Thoracic aorta (tissue), 2 donors: ENCODE data around the gene MMP24OS. TPM values are rescaled to one million over a fixed set of nuclear protein-coding genes. Genes with fewer than 3 reads are reported as not detected.

Source experiments
- ATAC-seq: fragments of 150-250 bp; one replicate; pipeline ENCODE4 v1.8.0; 2017; ENCODE audit warnings: low read depth; ENCODE audit not compliant: insufficient number of reproducible peaks, low FRiP score
- DNase-seq: peaks from one replicate; pipeline ENCODE4 v3.0.0-alpha.2; 2020; ENCODE audit warnings: low spot score
- H3K27ac ChIP-seq, 2 donors: fragments of 200-600 bp; sonication (generic); 1 replicate in 1 of 2; 2 replicates in 1 of 2; pipeline ENCODE4 v1.5.1; 2016; ENCODE audit warnings: mild to moderate bottlenecking in 2 of 2, moderate library complexity in 2 of 2
- H3K27me3 ChIP-seq: fragments of 200-600 bp; sonication (generic); replicated peaks from 2 replicates; pipeline ENCODE4 v1.6.0; 2016; ENCODE audit warnings: mild to moderate bottlenecking; ENCODE audit not compliant: insufficient read depth
- H3K36me3 ChIP-seq: fragments of 200-600 bp; sonication (generic); one replicate; pipeline ENCODE4 v1.5.1; 2016
- H3K4me1 ChIP-seq, 2 donors: fragments of 200-600 bp; sonication (generic); 1 replicate in 1 of 2; 2 replicates in 1 of 2; pipeline versions ENCODE4 v1.5.1 to v1.6.0; 2016; ENCODE audit warnings: low read depth in 2 of 2, mild to moderate bottlenecking in 1 of 2; ENCODE audit not compliant: control insufficient read depth in 1 of 2
- H3K4me3 ChIP-seq: fragments of 200-600 bp; sonication (generic); 2 replicates; pipeline ENCODE4 v1.5.1; 2016; ENCODE audit warnings: mild to moderate bottlenecking
- H3K9me3 ChIP-seq: fragments of 200-600 bp; sonication (generic); 2 replicates; pipeline ENCODE4 v1.5.1; 2016
- CTCF ChIP-seq: fragments of 200-600 bp; sonication (generic); IDR thresholded peaks from one replicate; pipeline ENCODE4 v1.5.1; 2019; ENCODE audit warnings: antibody characterized with exemption
- total RNA-seq, 2 donors: library from RNA; depleted of rRNA; stranded (reverse); fragments of >200 nt; gene quantifications; one replicate each; pipeline versions ENCODE4 v1.1.0 to v1.2.3, GENCODE V29; 2016

The MMP24OS gene
- total RNA-seq, 2 donors from 2014 or later = 38.1 to 38.3 TPM

DNA sequence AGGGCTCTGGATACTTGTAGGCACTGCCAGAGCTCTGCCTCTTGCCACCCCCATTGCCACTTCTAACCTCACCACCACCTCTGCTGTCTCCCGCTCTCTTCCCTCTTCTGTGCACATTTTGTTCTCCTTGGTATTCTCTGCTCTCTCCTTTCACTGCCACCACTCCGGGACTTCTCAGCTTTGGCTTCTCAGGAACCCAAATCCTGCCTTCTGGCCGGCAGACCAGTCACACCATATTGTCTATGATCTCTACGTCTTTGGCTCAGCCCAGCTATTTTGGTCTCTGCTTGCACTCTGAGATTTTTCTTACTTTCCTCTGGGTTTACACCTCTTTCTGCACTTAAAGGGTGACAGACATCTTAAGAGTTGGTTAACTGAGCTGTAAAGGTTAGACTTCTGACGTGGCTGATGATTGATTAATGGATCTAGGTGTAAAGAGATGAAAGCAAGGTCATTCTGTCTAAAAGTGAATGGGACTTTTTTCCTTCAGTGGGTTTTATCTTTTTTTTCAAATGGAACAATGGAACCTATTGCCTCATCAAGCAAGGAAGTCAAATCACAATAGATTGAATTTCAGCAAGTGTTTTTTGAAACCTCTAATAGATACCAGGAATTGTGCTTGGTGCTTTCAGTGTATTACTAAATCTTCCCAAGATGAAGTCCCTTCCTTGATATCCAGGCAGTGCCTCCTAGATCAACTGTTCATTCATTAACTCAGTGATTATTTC, 37.7 kb downstream of the MMP24OS start:
- ATAC-seq = no peak
- no peak overlapping the region for H3K27ac ChIP-seq
- TF ChIP-seq CTCF = no peak

GRCh38 chr20:35238735-35239134, 39.2 kb downstream of the MMP24OS start:
- no peaks in the 10 kb centered on the region for H3K9me3 ChIP-seq
- no peak for DNase-seq
- no peaks in the 10 kb centered on the region for H3K4me1 ChIP-seq
- H3K27ac ChIP-seq = no peak overlapping the region
- no peaks in the 10 kb centered on the region for H3K36me3 ChIP-seq
- no peak for TF ChIP-seq CTCF
- H3K27me3 ChIP-seq = no peaks in the 10 kb centered on the region
- ATAC-seq = no peak
- no peak overlapping the region for H3K4me3 ChIP-seq

More for the DNA sequence above, 37.7 kb downstream of the MMP24OS start:
- no peak overlapping the region for H3K4me3 ChIP-seq
- no peaks in the 10 kb centered on the region for H3K27me3 ChIP-seq
- DNase-seq = no peak
- H3K36me3 ChIP-seq = no peaks in the 10 kb centered on the region
- H3K4me1 ChIP-seq = no peaks in the 10 kb centered on the region
- no peaks in the 10 kb centered on the region for H3K9me3 ChIP-seq

DNA sequence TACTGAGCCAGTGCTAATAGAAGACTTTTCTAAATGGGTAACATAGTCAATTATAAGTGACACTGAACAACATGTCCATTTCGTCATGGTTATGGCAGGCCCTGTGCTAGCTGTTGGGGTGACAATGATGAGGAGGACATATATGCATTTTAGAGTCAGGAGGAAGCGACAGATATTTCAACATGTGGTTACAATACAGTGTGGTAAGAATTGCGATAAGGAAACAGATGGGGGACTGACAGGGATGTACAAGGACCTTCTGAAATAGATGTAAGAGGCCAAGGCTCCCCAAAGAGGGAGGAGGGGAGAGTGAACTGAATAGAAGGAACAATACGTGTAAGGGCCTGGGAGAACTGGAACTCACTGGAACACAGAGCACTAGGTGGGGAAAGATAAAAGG, 39.8 kb downstream of the MMP24OS start:
- no peak for TF ChIP-seq CTCF
- no peak overlapping the region for H3K4me3 ChIP-seq
- ATAC-seq = no peak

DNA sequence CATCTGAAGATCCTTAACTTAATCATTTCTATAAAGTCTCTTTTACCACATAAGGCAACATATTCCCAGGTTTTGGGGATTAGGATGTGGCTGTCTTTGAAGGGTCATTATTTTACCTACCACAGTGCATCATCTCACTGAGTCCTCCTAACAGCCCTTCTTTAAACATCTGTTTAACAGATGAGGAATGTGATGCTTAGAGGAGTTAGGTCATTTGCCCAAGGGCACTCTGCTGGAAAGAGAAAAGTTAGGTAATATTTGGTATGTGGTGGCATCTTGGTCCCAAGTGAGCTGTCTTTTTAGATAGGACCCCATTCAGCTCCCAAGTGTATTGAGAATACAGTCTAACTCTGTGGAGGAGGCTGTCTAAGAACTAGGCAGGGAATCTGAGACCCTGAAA, 40.4 kb downstream of the MMP24OS start:
- no peak for ATAC-seq
- TF ChIP-seq CTCF = no peak
- Histone ChIP-seq H3K4me1 (no peaks in the 10 kb centered on the region), H3K36me3 (no peaks in the 10 kb centered on the region), H3K4me3 (no peak overlapping the region), H3K27me3 (no peaks in the 10 kb centered on the region), H3K27ac (no peak overlapping the region), H3K9me3 (no peaks in the 10 kb centered on the region)
- DNase-seq = no peak

More for the DNA sequence above, 39.8 kb downstream of the MMP24OS start:
- Histone ChIP-seq H3K27ac (no peak overlapping the region), H3K36me3 (no peaks in the 10 kb centered on the region), H3K27me3 (no peaks in the 10 kb centered on the region), H3K9me3 (no peaks in the 10 kb centered on the region), H3K4me1 (no peaks in the 10 kb centered on the region)
- DNase-seq = no peak

DNA sequence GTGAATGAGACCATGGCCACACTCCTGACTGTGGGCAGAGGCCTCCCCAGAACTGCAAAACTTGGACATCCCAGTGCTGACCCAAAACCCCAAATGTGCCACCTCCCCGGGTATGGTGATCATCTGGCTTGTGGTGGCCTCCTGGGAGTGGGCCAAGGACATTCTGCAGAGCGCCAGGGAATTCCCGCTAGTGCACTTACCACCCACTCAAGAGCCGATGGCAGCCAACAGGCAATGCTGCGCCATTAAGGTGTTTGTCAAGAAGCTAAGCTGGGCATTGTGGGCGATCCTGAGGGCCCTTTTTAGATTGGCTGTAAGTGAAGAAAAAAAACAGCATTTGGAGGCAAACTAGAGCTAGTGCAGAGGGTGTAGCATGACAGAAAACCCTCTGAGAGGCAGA, 42.0 kb downstream of the MMP24OS start:
- ATAC-seq (no peak), DNase-seq (no peak)
- no peaks in the 10 kb centered on the region for H3K27me3 ChIP-seq
- no peak overlapping the region for H3K4me3 ChIP-seq
- TF ChIP-seq CTCF = no peak
- H3K36me3 ChIP-seq = no peaks in the 10 kb centered on the region
- H3K9me3 ChIP-seq = no peaks in the 10 kb centered on the region
- H3K4me1 ChIP-seq = no peaks in the 10 kb centered on the region
- no peak overlapping the region for H3K27ac ChIP-seq
